ENCODE data around the gene CD302. TPM values are rescaled to one million over a fixed set of nuclear protein-coding genes. Genes with fewer than 3 reads are reported as not detected.
"Not testable (repeated sequence)": the region's sequence is repeated elsewhere in the genome, so short reads cannot be mapped to it uniquely, and the experiment has no call there.

Gene CD302
- total and polyA plus RNA-seq, 10 of the 15 experiments (the other 5 are each of a cell fraction or from before 2014, with no cell fraction given), result 0.48 to 4.0 (median 2.1) TPM

GRCh38 chr2:159822478-159822833 is 24.4 kb upstream of the CD302 start:
- H2AFZ ChIP-seq (ENCODE audit: control insufficient read depth, low read depth, low read length); RAD21 ChIA-PET (ENCODE audit: unreplicated experiment); H3K9ac ChIP-seq (ENCODE audit: control insufficient read depth, insufficient read depth, low read length); H3K9me3 ChIP-seq (replicated peaks; ENCODE audit: control insufficient read depth, insufficient read depth, low read length); ATAC-seq; FAIRE-seq; DNase-seq (ENCODE audit: low read depth, low spot score); H3K36me3 ChIP-seq (ENCODE audit: control insufficient read depth in 2 of 2, insufficient read depth in 2 of 2, low read length in 1 of 2); H4K20me1 ChIP-seq (ENCODE audit: control insufficient read depth, insufficient read depth); H3K4me3 ChIP-seq; H3K4me1 ChIP-seq (ENCODE audit: control insufficient read depth, insufficient read depth, low read length); H3K79me2 ChIP-seq (ENCODE audit: control insufficient read depth, insufficient read depth, low read length); H3K27me3 ChIP-seq (replicated peaks in 1 of 2; ENCODE audit: control insufficient read depth in 2 of 2, insufficient read depth in 2 of 2, low read length in 1 of 2); H3K4me2 ChIP-seq (ENCODE audit: control insufficient read depth, insufficient read depth); BruUV-seq (replicated peaks); in situ Hi-C loops (cut with MboI); H3K27ac ChIP-seq (ENCODE audit: control insufficient read depth, insufficient read depth); intact Hi-C loops (cut with micrococcal nuclease; ENCODE audit: unreplicated experiment): not testable (repeated sequence)
- WGBS (ENCODE audit: insufficient coverage, insufficient replicate concordance, low lambda C conversion rate, missing lambda C conversion rate), result 96% methylated on average over 4 of the region's 4 CpGs
- ChIA-PET SMC1A (ENCODE audit: uncharacterized antibody, unreplicated experiment) (interaction anchor here (1.4 kb wide), 1 partner anchor 145 kb away, joined by 5 read pairs; no protein-coding TSS in a partner anchor), CTCF (interaction anchor here (0.8 kb wide), 1 partner anchor 16 kb away, joined by 4 read pairs; no protein-coding TSS in a partner anchor), POLR2A (interaction anchor here (0.6 kb wide), 1 partner anchor 22 kb away, joined by 4 read pairs; no protein-coding TSS in a partner anchor)

GRCh38 chr2:159821775-159822477 is 23.9 kb upstream of the CD302 start:
- H3K27me3 ChIP-seq (replicated peaks in 1 of 2; ENCODE audit: control insufficient read depth in 2 of 2, insufficient read depth in 2 of 2, low read length in 1 of 2); FAIRE-seq; POLR2A ChIA-PET; intact Hi-C loops (cut with micrococcal nuclease; ENCODE audit: unreplicated experiment); DNase-seq (ENCODE audit: low read depth, low spot score); BruUV-seq (replicated peaks); H3K4me3 ChIP-seq; H3K9ac ChIP-seq (ENCODE audit: control insufficient read depth, insufficient read depth, low read length); in situ Hi-C loops (cut with MboI); H3K36me3 ChIP-seq (ENCODE audit: control insufficient read depth in 2 of 2, insufficient read depth in 2 of 2, low read length in 1 of 2); H3K79me2 ChIP-seq (ENCODE audit: control insufficient read depth, insufficient read depth, low read length); H3K4me1 ChIP-seq (ENCODE audit: control insufficient read depth, insufficient read depth, low read length); H3K27ac ChIP-seq (ENCODE audit: control insufficient read depth, insufficient read depth); RAD21 ChIA-PET (ENCODE audit: unreplicated experiment); ATAC-seq; H3K9me3 ChIP-seq (replicated peaks; ENCODE audit: control insufficient read depth, insufficient read depth, low read length); H2AFZ ChIP-seq (ENCODE audit: control insufficient read depth, low read depth, low read length); H4K20me1 ChIP-seq (ENCODE audit: control insufficient read depth, insufficient read depth); H3K4me2 ChIP-seq (ENCODE audit: control insufficient read depth, insufficient read depth): not testable (repeated sequence)
- ChIA-PET SMC1A (ENCODE audit: uncharacterized antibody, unreplicated experiment) (interaction anchor here (1.4 kb wide), 1 partner anchor 146 kb away, joined by 5 read pairs; no protein-coding TSS in a partner anchor), CTCF (interaction anchor here (0.8 to 1.5 kb wide), 2 partner anchors 16 to 146 kb away, joined by 3 to 4 read pairs; no protein-coding TSS in a partner anchor)
- WGBS (ENCODE audit: insufficient coverage, insufficient replicate concordance, low lambda C conversion rate, missing lambda C conversion rate), result 94% methylated on average over 11 of the region's 11 CpGs
